Lower leg skin (tissue), 3 donors: ENCODE data around the gene GATB.

Experiments
- POLR2A ChIP-seq, 2 donors: fragments of 450-650 bp; IDR thresholded peaks; one replicate each; pipeline ENCODE4 v1.6.1; 2016 to 2017; ENCODE audit warnings: antibody characterized with exemption in 2 of 2, mild to moderate bottlenecking in 1 of 2, moderate library complexity in 1 of 2
- TF ChIP-seq, protein P1 (sequence below), 3 donors: fragments of 450-650 bp; IDR thresholded peaks; one replicate each; pipeline ENCODE4 v1.5.1; 2016; ENCODE audit warnings: antibody characterized with exemption in 3 of 3, mild to moderate bottlenecking in 3 of 3, moderate library complexity in 2 of 3

GRCh38 chr4:151659601-151660364 lies 101.0 kb downstream of the GATB start:
- TF ChIP-seq, protein P1, sequence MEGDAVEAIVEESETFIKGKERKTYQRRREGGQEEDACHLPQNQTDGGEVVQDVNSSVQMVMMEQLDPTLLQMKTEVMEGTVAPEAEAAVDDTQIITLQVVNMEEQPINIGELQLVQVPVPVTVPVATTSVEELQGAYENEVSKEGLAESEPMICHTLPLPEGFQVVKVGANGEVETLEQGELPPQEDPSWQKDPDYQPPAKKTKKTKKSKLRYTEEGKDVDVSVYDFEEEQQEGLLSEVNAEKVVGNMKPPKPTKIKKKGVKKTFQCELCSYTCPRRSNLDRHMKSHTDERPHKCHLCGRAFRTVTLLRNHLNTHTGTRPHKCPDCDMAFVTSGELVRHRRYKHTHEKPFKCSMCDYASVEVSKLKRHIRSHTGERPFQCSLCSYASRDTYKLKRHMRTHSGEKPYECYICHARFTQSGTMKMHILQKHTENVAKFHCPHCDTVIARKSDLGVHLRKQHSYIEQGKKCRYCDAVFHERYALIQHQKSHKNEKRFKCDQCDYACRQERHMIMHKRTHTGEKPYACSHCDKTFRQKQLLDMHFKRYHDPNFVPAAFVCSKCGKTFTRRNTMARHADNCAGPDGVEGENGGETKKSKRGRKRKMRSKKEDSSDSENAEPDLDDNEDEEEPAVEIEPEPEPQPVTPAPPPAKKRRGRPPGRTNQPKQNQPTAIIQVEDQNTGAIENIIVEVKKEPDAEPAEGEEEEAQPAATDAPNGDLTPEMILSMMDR (IDR thresholded peaks at IDR 0.05): no peak
- TF ChIP-seq POLR2A (IDR thresholded peaks at IDR 0.05): no peak
